CD4-positive, alpha-beta T cell treated with Interleukin-1 beta for 1 hour (primary cell): Measurements from ENCODE around the gene PASK.

ENCODE experiments used
- DNase-seq, 2 donors: peaks; one replicate each; pipeline ENCODE4 v3.0.0-alpha.2; 2020 to 2022

Gene PASK

DNA sequence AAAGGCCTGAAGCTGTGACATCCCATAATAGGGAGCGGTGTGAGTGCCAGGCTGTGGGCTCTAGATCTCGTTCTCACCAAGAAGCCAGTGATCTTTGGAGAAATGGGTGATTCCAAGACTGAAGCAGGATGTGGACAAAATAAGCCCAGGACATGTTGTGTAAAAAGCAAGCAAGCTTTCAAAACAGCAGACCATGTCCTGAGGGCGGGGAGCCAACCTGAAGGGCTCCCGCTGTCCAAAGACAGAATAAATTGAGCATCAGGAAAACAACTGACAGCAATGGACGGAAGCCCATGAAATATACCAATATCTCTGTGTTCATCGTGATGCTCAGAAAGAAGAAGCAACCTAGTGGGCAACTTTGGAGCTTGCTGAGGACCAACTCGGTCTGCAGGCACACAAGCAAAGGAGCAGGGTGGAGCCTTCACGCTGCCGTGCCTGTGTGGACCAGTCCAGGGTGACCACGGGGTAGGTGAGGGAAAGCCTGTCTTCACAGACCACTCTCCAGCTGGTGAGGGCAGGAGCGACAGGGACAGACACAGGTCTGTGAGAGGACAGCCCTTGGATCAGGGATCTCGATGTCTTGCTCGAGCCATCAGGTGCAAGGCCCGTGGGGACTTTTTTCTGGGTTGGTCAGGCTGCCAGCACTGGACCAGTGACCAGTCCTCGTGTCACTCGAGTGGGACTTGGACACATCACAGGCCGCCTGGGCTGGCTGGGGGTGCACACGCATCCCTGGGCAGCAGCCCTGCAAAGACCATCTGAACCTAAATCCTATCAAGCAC, 68.7 kb downstream of the PASK start:
- DNase-seq = no peak

GRCh38 chr2:241074901-241075540, 74.3 kb downstream of the PASK start:
- no peak for DNase-seq

- no peak for DNase-seq
These were observed 75.0 kb downstream of the PASK start for GRCh38 chr2:241074065-241074818.

DNA sequence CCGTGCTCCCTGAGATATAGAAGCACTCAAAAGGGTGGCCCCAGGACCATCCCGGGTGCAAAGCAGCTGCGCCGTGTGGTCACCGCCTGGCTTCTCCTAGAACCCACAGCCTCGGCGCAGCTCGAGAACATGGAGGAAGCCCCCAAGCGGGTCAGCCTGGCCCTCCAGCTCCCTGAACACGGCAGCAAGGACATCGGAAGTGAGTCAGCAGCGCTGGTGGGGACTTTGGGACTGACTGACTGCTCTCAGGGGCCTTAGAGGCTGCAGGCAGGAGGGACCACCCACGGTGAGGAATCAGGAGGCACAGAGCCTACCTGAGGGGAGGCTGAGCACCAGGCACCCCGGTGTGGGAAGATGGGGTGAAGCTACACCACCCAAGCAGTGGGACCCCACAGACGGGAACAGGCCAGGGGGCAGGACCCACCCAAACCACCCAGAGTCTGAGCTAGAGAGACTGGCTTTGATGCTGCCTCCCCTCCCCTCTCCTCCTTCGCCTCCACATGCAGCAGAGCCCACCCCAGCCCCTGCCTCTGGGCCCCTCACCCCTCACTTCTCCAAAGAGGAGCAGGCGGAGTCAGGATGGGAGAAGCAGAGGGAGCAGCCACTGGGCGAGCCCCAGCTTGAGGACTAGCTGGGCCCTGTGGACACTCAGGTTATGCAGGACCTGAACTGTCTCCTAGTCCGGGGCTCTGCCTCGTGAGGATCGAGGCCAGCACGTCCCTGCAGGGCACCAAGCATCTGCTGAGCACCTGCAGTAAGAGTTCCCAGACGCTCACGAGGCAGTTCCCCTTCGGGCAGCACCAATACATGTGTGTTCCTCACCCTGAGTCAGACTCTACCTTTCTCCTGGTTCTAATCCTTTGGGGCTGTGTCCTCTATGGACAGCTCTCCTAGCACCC, 75.9 kb downstream of the PASK start:
- DNase-seq = no peak

DNA sequence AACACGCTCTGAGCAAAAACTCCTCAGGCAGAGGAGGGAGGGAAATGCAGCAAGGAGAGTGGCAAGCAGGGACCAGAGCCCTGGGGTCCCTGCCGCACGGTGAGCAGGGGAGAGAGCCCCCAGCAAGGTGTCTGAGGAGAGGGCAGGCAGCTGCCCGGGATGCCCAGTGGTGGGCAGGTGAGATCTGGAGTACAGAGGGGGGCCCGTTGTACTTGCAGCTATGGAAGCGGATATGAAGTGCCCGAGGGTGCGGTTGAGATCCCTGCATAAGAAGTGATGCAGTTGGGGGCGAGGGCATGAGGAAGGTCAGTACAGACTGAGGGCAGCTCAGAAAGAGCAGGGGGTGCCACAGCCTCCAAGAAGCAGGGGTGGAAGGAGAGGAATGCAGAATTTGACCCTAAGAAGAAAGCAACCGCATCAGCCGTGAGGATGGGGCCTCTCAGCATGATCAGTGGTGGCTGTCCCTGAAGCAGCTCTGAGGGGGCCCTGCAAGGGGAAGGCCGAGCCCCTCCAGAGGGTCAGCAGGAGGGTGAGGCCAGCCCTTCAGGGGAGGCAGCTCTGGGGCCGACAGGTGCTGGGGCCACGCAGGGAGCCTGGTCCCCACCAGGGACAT, 76.6 kb downstream of the PASK start:
- DNase-seq = no peak

DNA sequence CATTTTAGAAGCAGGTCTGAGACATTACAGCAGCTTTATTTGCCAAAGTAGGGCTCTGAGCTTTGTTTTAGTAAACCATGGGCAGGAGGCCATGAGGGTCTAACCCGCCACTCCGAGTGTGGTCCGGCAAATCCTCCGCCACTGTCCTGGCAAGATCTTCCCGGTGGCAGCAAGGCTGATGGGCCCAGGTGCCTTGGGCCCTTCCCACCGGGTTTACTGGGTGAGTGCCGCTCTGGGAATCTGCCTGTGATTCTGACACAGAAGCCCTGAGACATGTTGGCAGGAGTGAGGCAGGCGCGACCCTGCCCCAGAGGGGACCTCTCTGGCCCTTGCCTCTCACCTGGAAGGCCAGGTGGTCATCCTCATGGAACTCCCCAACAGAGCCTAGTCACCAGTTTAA, 77.1 kb downstream of the PASK start:
- DNase-seq = no peak

- DNase-seq = no peak
These were observed 77.6 kb downstream of the PASK start for GRCh38 chr2:241071677-241072111.

- DNase-seq = no peak
These were observed 78.2 kb downstream of the PASK start for GRCh38 chr2:241070811-241071676.

DNA sequence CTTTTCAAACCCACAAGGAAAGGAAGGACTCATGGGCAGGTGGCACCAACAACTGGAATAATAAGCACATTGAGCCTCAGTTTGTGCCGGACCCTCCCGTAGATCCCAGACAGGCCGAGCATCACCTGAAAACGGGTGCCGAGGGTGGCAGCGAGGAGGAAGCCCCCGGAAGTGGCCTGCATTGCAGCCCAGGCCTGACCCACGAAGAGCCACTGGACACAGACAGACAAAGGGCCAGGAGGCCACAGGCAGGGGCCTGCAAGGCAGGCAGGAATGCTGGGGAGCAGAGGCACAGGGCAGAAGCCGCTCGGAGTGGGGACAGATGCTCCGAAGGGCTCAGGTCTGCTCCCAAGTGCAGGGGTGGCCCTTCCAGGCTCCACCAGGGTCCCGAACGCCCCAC, 78.9 kb downstream of the PASK start:
- no peak for DNase-seq

DNA sequence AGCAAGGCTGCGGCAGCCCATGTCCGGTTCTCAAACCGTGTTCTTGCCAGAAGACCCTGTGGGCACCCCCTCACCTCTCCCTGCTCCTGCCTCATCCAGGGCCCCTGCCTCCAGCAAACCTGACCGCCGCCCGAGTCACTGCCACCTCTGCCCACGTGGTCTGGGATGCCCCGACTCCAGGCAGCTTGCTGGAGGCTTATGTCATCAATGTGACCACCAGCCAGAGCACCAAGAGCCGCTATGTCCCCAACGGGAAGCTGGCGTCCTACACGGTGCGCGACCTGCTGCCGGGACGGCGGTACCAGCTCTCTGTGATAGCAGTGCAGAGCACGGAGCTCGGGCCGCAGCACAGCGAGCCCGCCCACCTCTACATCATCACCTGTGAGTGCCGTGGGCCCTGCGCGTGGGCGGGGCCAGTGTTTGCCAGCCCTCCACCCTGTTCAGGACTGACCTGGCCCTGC, 79.4 kb downstream of the PASK start:
- no peak for DNase-seq

DNA sequence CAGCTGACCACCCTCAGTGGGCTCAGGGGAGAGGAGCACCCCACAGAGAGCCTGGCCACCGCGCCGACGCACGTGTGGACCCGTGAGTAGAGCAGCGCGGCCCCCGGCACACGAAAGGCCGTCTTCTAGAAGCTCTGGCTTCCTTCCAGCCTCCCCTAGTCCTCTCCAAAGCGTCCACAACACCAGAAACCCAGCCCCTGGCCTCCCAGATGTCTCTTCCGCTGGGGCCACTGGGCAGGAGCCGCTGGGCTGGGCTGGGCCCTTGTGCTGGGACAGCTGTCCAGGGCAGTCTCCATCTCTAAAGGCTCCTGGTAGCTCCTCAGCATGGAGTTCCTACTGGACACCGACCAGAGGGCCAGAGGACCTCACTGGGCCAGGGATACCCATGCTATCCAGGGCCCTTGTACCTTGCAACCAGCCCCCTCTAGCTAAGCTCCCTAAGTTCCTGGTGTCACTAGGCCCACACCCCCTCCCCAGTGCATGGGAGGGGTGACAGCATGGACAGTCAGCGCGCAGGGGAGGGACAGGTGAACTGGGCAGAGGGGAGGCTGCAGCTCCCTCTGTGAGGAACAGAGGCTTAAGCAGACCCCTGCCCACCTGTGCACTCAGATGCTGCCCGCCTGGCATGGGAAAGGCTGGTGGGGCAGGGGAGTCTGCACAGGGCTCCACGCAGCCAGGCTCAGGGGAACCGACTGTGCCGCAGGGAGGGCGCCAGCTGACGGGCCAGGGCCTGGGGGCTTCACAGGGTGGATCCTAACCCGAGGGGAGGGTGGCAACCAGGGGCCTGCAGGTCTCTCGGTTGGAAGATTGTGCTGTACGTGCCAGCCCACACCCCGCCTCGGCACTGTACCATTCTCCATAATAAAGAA, 80.1 kb downstream of the PASK start:
- DNase-seq = no peak

GRCh38 chr2:241068136-241068941, 80.9 kb downstream of the PASK start:
- no peak for DNase-seq

- DNase-seq = no peak
These were observed 81.7 kb downstream of the PASK start for GRCh38 chr2:241067501-241068135.

- no peak for DNase-seq
These were observed 82.4 kb downstream of the PASK start for GRCh38 chr2:241066893-241067341.

DNA sequence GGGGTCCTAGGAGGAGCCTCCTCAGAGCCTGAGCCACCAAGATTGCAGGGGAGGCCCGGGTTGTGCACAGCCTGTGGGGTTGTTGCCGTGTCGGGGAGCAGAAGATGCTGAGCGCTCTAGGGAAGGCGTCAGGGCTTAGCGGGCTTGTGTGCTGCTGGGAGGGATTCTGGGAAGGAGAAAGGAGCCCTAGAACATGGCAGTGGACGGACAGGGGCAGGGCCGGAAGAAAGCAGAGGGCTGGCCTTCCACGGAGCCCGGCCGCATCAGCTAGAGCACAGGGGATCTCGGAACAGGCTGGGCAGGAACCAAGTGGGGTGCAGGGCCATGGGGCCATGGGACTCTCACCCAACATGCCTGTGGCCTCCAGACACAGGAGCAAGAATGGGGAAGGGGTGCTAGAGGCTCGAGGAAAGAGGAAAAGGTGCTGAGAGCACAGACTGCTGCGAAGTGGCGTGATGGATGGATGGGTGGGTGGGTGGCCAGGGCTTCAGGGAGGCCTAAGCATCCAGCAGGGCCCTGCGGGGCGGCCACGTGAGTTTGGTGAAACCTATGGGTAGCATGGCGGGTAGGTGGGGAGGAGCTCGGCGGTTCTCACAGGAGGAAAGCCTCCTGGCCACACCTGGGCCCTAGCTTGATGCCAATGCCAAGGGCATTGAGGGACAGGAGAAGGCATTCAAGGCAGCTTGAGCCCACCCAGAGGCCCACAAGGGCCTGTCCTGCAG, 82.9 kb downstream of the PASK start:
- no peak for DNase-seq

DNA sequence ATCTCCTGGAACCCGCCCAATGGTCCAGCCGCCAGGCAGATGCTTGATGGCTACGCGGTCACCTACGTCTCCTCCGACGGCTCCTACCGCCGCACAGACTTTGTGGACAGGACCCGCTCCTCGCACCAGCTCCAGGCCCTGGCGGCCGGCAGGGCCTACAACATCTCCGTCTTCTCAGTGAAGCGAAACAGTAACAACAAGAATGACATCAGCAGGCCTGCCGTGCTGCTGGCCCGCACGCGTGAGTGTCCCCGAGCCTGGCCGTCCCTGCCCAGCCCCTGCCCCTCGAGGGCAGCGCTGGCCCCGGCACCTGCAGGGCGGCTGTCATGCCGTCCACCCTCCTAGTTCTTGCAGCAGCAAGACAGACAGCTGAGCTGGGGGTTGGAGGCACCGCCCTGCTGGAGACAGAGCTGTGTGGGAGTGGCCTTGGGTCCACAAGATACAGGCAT, 83.9 kb downstream of the PASK start:
- DNase-seq = no peak

DNA sequence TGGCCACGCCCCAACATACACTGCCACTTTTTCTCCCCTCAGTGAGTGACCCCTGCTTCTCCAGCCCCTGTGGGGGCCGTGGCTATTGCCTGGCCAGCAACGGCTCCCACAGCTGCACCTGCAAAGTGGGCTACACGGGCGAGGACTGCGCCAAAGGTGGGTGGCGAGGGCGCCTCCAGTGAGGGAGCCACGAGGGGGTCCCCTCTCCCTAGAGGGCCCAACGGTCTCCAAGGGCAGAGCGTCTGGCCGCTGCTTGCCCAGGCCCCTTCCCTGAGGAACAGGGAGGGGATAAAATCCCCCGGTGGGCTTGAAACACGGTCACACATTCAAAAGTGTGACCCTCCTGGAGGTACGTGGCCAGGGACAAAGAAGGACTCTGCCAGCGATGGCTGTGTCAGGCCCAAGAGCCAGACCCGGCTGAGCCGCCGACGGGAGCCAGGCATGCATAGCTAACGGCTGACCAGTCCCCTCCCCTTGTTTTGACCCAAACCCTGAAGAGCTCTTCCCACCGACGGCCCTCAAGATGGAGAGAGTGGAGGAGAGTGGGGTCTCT, 84.4 kb downstream of the PASK start:
- DNase-seq = no peak
